GM10248 (cell line): ENCODE data around the gene SIGMAR1.

ENCODE experiments used
- CTCF ChIA-PET: fragments of 300-600 bp; sonication (Branson Sonifier 250); formaldehyde crosslinking; extraction: SDS; loops from one replicate; lab custom pipeline; 2021; ENCODE audit warnings: antibody characterized with exemption; lab: Yijun Ruan, JAX
- POLR2A ChIA-PET: fragments of 350-650 bp; sonication (Branson Sonifier 250); formaldehyde crosslinking; extraction: SDS; loops from one replicate; lab custom pipeline; 2020; ENCODE audit warnings: antibody characterized with exemption; lab: Yijun Ruan, JAX
- DNase-seq: peaks from one replicate; pipeline ENCODE4 v3.0.0; 2012; ENCODE audit errors: extremely low spot score
- TF ChIP-seq, protein P1 (sequence below): IDR thresholded peaks from 2 replicates; pipeline ENCODE4 v1.5.1; 2012; ENCODE audit warnings: mild to moderate bottlenecking, low read depth; ENCODE audit errors: extremely low read depth, missing control alignments, control extremely low read depth

SIGMAR1 gene

GRCh38 chr9:34601937-34602573 is 35.5 kb downstream of the SIGMAR1 start:
- POLR2A ChIA-PET, result no interaction called here
- no peak for DNase-seq

GRCh38 chr9:34600908-34601307 is 36.7 kb downstream of the SIGMAR1 start:
- CTCF ChIA-PET, result interaction anchor here (0.9 to 3.3 kb wide), 5 partner anchors 10 to 197 kb away, joined by 3 to 16 read pairs (median 9); no protein-coding TSS in a partner anchor
- POLR2A ChIA-PET, result no interaction called here
- TF ChIP-seq, protein P1, sequence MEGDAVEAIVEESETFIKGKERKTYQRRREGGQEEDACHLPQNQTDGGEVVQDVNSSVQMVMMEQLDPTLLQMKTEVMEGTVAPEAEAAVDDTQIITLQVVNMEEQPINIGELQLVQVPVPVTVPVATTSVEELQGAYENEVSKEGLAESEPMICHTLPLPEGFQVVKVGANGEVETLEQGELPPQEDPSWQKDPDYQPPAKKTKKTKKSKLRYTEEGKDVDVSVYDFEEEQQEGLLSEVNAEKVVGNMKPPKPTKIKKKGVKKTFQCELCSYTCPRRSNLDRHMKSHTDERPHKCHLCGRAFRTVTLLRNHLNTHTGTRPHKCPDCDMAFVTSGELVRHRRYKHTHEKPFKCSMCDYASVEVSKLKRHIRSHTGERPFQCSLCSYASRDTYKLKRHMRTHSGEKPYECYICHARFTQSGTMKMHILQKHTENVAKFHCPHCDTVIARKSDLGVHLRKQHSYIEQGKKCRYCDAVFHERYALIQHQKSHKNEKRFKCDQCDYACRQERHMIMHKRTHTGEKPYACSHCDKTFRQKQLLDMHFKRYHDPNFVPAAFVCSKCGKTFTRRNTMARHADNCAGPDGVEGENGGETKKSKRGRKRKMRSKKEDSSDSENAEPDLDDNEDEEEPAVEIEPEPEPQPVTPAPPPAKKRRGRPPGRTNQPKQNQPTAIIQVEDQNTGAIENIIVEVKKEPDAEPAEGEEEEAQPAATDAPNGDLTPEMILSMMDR, result no peak
- DNase-seq, result no peak

More at GRCh38 chr9:34601937-34602573, 35.5 kb downstream of the SIGMAR1 start:
- CTCF ChIA-PET, result interaction anchor here (0.8 to 17.0 kb wide), 17 partner anchors 9 to 221 kb away, joined by 3 to 328 read pairs (median 10); partner anchors contain the start of genes ARID3C, DCTN3, GALT and RPP25L
- TF ChIP-seq, protein P1, result no peak

DNA sequence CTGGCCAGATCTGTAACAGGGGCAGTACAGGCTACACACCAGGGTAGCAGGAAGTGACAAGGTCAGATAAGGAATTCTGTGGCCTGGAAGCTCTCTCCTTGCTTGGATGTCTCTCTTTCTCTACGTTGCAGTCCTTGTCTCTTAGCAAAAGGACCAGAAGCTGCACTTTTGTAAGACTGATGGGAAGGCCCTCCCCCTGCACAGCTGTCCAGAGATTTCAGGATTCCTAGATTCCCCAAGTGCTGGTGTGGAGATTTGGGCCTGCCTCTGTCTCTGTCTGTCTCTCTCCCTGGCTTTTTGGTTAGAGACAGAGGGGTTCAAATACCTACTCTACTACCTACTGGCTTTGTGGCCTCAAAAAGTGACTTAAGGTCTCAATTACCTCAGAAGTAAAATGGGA is 38.0 kb downstream of the SIGMAR1 start:
- DNase-seq, result no peak

GRCh38 chr9:34594177-34594576 is 43.4 kb downstream of the SIGMAR1 start:
- ChIA-PET POLR2A (no interaction called here), CTCF (interaction anchor here (0.9 to 5.1 kb wide), 5 partner anchors 11 to 190 kb away, joined by 3 to 46 read pairs (median 6); partner anchors contain the start of gene SIGMAR1)
- TF ChIP-seq, protein P1, result no peak
- DNase-seq, result no peak

More for the DNA sequence above, 38.0 kb downstream of the SIGMAR1 start:
- TF ChIP-seq, protein P1, result no peak
- ChIA-PET POLR2A (interaction anchor here (0.6 kb wide), 1 partner anchor 49 kb away, joined by 3 read pairs; no protein-coding TSS in a partner anchor), CTCF (interaction anchor here (0.7 to 3.3 kb wide), 8 partner anchors 8 to 196 kb away, joined by 3 to 16 read pairs (median 8); no protein-coding TSS in a partner anchor)

GRCh38 chr9:34592895-34593601 is 44.5 kb downstream of the SIGMAR1 start:
- TF ChIP-seq, protein P1, result no peak
- DNase-seq, result no peak
- ChIA-PET CTCF (interaction anchor here (1.1 to 5.1 kb wide), 16 partner anchors 10 to 189 kb away, joined by 3 to 46 read pairs (median 12); partner anchors contain the start of genes RPP25L and SIGMAR1), POLR2A (no interaction called here)
